HG03457 (cell line): ENCODE results near the gene PHIP.
"Not testable (repeated sequence)": the region's sequence is repeated elsewhere in the genome, so short reads cannot be mapped to it uniquely, and the experiment has no call there.

Source experiments
- ATAC-seq: cut with Tn5 transposase; IDR thresholded peaks from one replicate; pipeline ENCODE4 v1.9.1; 2021; ENCODE audit warnings: moderate number of reproducible peaks; ENCODE audit not compliant: unreplicated experiment

Gene PHIP

DNA sequence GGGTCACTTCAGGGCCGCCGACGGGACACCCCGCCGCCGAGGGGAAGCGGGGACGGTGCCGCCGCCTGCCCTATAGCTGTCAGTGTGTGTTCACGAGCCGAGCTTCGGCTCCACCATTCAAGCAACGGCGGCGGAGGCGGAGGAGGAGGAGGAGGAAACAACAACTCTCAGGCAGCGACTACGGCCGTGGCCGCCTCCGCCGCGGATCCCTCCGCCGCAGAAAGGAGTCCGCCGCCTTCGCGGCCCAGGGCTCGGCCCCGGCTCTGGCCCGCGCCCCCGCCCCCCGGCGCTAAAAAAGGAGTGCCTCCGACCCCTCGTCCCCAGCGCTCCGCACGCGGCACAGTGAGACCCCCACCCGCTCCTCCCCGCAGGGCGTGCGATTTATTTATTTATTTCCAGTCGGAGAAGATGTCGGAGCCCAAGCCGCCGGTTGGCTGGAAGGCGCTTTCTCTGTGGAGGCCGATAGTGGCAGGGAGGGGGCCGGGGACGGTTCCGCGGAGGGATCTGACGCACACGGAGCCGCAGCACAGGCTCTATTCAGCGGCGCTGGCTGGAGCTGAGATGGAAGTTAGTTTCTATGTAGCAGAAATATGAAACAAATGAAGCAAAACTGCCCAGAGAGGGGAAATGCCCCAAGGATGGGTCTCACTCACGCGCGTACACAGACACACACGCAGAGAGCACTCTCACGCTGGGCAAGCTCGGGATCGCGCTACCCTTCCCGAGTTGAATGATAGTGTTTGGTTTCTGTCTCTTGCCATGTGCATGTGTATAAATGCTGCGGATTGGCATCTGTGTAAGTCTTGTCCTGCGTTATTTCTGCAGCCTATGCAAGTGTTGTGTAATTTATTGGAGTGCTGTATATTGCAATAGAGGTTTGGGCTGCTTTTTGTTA is at the start of gene PHIP:
Gene PHIP (minus strand): TSS at position 180 of the 895 bp plus-strand sequence. CDS start 186 bp downstream, outside the sequence.
- peak; percentile 58 for ATAC-seq

DNA sequence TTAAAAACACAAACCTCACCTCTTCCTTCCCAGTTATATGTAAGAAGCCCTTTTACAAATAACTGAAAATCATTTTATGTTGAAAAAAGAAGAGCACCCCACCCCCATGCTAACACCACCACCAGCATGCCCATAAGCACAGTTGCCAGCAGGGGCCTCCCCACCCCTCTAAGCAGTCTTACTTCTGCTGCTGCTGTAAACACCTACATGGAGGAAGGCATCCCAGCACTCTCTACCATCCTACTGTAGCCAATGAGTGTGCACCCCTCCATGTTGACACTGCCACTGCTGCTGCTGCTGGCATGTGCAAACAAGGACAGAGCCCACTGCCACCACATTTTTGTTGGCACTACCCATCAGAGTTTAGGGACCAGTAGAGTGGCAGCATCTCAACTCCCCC is 49.6 kb upstream of the PHIP start:
- ATAC-seq = no peak

DNA sequence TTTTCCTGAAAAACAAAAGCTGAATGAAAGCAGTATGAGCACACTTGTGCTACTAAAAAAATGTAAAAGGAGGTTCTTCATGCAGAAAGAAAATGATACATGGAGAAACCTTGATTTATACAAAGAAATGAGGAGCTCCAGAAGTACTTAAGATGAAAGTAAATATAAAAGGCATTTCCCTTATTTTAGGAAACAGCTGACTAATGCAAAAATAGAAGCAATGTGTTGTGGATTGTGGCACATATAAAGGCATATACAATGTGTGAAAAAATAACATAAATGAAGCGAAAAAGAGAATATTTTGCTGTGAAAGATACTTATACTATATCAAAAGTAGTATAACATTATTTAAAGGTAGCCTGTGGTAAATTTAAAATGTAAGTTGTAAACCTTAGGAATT is 41.2 kb upstream of the PHIP start:
- no peak for ATAC-seq

DNA sequence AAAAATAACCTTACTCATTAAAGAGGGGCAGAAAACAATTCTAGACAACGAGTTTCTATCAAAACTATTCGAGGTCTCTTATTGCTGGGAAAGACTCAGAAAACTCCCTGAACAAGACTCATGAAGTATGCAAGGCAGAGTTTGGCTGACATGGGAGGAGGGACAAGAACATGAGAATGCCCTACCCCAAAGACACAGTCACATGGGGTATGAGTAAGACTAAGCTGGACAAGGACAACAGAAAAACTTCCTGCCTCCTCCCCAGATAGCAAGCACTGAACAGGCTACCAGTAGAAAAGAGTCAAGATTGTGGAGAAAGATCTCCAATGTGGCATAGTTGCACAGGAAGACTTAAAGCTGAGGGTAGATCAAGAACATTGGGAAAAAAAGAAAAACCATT is 39.7 kb upstream of the PHIP start:
- no peak for ATAC-seq

DNA sequence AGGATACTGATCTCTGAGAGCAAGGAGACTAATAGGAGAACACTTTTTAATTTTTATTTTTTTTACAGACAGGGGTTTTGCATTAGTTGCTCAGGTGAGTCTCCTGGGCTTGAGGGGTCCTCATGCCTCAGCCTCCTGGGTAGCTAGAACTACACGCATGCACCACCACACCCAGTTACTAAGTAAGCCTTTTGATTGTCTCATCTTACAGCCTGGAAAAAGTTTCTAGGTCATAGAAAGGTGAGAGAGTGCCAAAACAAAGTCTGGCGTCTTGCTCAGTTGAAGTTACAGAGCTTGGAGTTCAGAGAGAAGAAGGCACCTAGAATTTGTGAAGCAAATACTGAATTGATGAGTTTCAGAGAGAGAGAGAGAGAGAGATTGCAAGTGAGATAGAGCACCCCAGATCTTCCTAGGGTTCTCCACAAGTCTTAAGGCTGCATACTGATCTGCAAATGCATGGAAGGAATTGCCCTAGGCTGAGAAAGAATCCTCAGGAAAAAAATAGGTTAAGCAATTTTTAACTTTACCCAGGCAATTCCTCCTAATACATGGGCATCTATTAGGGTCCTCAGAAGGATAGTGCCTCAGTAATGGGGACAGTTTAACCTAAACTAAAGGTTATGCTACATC is 37.6 kb upstream of the PHIP start:
- ATAC-seq = no peak

DNA sequence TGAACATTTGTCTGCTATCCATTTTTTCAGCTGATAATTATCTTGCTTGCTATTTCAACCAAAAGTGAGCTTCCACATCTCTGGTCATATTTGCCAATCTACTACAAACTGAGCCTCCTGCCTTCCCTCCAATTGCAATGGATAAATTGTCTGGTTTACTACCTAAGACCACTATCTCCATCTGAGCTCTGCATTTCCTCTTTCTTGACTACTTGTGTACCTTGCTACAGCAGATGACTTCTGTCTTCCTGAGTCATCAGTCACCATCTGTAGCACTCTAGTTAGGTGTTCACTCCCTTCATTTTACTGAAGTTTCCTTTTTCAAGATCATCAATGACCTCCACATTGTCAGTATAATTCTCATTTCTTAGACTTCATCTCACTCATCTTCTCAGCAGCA is 33.5 kb upstream of the PHIP start:
- no peak for ATAC-seq

DNA sequence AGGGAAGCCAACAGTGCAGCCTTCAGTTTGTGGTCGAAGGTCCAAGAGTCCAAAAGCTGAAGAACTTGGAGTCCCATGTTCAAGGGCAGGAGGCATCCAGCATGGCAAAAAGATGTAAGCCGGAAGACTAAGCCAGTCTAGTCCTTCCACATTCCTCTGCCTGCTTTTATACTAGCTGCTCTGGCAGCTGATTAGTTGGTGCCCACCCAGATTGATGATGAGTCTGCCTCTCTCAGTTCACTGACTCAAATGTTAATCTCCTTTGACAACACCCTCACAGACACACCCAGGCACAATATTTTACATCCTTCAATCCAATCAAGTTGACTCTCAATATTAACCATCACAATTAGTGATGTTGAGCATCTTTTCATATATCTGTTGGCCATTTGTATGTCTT is 23.1 kb upstream of the PHIP start:
- no peak for ATAC-seq

DNA sequence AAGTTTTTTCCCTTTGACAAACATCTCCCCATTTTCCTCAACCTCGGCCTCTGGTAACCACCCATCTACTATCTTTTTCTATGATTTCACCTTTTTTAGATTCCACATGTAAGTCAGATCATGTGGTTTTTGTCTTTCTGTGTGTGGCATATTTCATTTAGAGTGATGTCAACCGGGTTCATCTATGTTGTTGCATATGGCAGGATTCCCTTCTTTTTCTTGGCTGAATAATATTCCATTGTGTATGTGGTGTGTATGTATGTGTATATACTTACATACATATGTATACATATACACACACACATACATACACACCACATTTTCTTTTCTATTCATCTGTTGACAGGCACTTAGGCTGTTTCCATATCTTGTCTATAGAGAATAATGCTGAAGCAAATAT is 22.2 kb upstream of the PHIP start:
- no peak for ATAC-seq

DNA sequence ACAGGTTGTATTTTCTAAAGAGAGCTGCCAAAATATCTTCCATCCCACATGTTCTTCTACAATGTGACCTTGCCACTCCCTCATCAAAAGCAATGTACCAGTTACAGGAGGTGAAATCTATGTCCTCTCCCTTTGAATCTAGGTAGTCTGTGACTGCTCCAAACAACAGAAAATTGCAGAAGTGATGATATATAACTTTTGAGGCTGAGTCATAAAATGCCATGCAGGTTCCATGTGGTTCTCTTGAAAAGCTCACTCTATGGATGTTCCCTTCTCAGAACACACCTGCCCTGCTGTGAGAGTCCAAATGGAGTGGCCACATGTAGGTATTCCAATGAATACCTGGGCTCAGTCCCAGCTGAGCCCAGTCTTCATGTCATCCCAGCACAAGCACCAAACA is 16.9 kb upstream of the PHIP start:
- no peak for ATAC-seq

DNA sequence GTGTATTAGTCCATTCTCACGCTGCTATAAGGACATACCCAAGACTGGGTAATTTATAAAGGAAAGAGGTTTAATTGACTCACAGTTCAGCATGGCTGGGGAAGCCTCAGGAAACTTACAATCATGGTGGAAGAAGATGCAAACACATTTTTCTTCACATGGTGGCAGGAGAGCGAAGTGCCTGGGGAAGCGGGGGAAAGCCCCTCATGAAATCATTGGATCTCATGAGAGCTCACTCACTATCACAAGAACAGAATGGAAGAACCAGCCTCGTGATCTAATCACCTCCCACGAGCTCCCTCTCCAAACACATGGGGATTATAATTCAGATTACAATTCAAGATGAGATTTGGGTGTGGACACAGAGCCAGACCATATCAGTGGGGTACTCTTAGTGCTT is 13.7 kb upstream of the PHIP start:
- not testable (repeated sequence) for ATAC-seq

DNA sequence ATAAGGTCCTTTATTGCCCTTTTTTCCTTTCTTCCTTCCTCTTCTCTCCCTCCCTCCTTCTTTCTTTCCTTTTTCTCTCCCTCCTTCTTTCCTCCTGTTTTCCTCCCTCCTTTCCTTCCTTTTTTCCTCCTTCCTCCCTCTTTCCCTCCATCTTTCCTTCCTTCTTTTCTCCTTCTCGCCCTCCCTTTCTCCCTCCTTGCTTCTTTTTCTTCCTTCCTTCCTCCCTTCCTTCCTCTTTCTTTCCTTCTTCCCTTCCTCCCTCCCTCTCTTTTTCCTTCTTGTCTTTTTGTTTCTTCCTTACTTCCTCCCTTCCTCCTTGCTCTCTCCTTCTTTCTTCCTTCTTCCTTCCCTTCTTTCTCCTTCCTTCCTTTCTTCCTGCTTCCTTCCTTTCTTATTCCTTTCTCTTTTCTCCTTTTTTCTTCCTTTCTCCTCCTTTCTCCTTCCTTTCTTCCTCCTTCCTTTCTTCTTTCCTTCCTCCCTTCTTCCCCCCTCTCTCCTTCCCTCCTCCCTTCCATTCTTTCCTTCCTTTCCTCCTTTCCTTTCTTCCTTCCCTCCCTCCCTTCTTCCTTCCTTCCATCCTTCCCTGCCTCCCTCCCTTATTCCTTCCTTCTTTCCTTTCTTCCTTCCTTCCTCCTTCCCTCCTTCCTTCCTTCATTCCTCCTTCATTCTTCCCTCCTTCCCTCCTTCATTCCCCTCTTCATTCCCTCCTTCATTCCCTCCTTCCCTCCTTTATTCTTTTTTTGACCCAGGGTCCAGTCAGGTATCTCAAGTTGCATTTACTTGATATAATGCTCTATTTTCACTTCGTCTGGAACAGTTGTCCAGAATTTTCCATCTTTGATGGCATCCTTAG is 11.7 kb upstream of the PHIP start:
- no peak for ATAC-seq

DNA sequence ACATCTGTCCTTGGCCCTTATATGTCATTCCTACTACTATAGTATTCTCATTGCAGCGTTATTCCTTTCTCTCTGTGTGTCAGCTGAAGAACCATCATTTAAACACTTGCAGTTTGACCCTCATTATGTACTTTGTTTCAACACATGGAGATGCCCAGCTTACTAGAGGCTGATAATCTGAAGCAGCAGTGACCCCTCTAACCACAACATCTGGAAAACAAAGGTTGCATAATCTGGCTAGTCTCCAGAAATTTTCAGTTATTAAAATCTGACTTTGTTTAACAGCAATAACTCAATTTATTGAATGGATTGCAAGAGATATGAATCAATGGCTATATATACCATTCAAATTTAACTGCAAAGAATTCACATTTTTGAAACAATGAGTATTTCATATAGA is 6.6 kb upstream of the PHIP start:
- ATAC-seq = no peak

DNA sequence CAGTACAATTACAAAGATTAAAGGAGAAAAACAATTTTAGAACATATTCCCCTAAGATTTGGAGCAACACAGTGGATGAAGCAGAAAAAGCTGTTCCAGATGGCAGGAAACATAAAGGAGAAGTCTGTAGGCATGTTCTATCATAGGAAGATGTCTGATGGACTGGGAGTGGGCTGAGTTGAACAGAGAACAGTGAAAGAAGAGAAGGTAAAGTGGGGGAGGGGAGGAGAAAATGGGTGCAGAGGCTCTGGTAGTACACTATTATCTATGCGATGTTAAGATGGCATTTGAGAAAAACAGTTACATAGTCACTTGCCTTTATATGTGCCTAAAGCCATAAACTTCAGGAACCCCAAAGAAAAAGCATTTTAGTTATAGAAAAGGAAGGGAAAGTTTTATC is 4.2 kb upstream of the PHIP start:
- no peak for ATAC-seq

DNA sequence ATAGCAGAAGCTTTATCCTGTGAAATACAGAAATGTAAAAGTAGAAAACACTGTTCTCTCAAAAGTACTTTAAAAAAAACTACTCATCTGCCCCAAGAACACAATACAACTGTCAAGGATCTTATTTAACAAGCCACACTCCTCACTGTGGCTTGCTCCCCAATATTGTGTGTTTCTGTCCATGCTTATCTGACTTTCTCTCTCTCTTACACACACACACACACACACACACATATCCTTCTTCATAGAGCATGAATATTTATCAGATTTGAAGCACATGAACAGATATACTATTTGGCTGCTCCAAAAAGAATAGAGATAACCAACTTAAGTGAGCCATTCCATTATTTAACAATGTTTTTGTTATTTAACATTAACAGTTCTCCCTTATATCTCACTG is 3.6 kb upstream of the PHIP start:
- no peak for ATAC-seq

DNA sequence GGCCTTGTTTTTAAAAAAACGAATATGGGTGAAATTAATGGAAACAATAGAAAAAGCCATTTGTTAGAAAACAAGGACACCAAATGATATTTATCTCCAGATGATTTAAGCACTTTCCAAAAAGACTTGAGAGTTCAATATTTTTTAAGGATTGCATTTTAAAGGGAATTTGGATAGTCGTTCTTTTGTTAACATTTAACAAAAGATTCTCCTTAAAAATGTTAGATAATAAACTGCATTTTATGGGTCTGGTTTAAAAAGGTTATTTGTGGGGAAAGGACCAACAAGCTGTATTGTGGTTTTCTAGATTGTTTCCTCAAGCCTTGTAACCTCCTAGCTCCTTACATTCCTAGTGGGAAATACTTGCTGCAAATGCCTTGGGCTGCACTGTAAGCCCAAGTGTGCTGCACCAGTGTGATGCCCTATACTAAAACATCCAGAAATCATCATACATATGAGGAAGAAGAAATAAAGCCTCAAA is 1.5 kb upstream of the PHIP start:
- no peak for ATAC-seq

DNA sequence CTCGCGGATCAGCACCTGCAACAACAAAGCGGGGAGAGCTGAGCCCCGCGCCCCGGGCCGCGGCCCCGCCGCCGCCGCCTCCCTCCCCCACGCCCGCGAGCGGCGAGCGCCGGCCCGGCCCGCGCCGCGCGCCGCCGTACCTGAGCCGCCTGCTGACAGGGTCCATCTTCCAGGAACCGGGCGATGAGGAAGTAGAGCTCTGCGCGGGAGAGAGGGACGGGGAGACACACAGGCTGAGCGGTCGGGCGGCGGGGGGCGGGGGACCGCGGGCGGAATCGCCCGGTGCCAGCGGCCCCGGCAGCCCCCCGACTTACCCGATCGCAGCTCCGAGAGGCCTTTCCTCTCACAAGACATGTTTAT is 359 bp downstream of the PHIP start:
- peak; percentile 8 for ATAC-seq

DNA sequence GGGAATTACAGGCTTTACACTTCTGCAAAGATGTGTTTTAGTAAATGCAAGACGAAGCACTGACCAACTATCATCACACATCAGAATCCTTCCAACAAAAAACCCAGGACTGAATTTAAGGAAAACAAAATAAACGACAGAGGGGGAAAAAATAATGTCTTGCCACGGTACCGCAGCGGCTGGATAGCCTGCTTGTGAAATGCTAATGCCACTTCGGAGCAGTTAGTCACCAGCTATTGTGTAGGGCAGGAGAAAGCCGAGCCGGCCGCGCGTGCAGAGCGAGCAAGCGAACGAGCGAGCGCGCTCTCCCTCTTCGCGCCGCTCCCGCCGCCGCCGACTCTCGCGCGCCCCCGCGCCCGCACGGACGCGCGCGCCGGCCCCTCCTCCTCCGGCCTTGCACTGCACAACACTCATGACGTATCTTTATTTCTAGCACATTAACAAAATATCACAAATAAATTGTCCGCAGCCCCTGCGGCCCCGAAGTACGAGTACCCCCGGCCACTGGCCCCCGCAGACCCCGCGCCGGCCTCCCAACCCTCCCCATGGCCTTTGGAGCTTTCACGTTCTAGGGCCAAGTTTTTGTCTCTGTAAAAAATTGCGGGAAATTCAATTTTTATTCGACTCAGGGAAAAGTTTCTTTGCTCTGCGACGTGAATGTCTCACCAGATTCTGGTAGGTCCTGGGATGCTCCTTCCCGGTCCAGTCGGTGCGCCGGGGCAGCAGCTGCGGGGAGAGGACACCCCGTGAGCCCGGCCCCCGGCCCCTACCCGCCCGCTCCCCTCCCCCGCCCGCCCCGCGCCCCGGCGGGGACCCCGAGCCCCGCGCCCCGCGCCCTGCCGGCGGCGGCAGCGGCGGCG is 1.0 kb downstream of the PHIP start:
- ATAC-seq = peak; percentile 45

DNA sequence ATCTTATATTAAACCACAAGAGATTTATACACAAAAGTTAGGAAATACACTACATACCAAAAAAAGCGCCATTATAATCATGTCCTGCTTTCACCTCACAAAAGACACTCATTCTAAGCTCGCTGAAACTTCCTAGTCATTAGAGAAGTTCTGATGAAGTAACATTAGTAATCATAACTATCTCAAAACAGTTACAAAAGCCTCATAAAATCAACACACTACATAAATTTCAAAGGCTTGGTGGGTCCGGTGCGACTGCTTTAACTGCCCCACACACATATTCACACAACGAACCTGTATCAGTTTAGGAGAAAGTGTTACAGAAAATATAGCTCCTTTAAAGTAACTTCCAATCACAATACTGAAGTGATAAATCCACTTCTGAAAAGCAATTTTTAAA is 1.9 kb downstream of the PHIP start:
- no peak for ATAC-seq

DNA sequence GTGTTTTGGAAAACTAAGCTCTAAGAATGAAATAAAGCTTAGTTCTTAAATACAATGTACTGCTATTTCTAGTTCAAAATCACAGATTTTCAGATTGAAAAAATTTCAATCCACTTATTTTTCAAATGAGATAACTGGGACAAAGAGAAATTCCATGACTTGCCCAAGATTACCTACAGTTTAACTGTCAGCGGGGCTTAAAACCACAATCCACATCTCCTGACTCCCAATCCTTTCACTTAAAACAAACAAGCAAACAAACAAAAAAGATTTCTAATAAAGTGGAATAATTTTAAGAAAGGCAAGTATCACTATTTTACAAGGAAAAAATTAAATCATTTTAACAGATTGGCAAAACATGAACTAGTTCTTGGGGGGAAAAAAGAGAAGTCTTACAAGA is 4.2 kb downstream of the PHIP start:
- ATAC-seq = no peak

DNA sequence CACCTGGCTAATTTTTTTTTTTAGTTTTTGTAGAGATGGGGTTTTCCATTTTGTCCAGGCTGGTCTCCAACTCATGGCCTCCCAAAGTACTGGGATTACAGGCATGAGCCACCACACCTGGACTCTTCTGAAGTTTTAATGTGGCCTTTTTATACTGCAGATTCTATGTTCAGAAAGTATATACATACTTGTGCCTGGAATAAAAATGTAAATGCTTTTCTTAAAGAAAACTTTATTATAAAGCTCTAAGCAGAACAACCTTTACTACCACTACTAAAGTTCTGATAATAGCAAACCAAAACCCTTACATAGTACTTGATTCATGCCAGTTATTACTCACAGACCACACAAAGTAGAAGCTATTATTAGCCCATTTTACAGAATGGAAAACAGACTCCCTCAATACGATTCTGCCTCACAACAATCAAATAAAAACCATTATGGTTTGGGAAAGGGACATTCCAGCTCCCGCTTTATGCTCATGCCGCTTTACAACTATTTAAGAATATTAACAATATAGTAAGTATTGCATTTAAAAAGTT is 5.3 kb downstream of the PHIP start:
- no peak for ATAC-seq
